Lower leg skin (tissue), 4 donors: ENCODE data around the gene DDRGK1. TPM values are rescaled to one million over a fixed set of nuclear protein-coding genes. Genes with fewer than 3 reads are reported as not detected.

ENCODE experiments used
- DNase-seq, 2 donors: peaks; one replicate each; pipeline ENCODE4 v3.0.0-alpha.2; 2019; ENCODE audit warnings: low spot score in 2 of 2
- H3K4me3 ChIP-seq: fragments of 200-600 bp; sonication (generic); 2 replicates; pipeline ENCODE4 v1.5.1; 2017; ENCODE audit warnings: mild to moderate bottlenecking, low read depth; ENCODE audit not compliant: poor library complexity, severe bottlenecking
- CTCF ChIP-seq, 3 donors: fragments of 450-650 bp; IDR thresholded peaks; one replicate each; pipeline ENCODE4 v1.5.1; 2016; ENCODE audit warnings: antibody characterized with exemption in 3 of 3, mild to moderate bottlenecking in 3 of 3, moderate library complexity in 2 of 3
- POLR2A ChIP-seq, 2 donors: fragments of 450-650 bp; IDR thresholded peaks; one replicate each; pipeline ENCODE4 v1.6.1; 2016 to 2017; ENCODE audit warnings: antibody characterized with exemption in 2 of 2, mild to moderate bottlenecking in 1 of 2, moderate library complexity in 1 of 2
- WGBS, 2 donors: methylation state at CpG; one replicate each; pipeline ENCODE4 v1.1.5; 2018; 5-methylcytosine and 5-hydroxymethylcytosine counted together
- intact Hi-C: fragments of 100-400 bp; cut with DNase I; formaldehyde crosslinking; loops from one replicate; pipeline ENCODE4 v1.15.0; 2023; ENCODE audit warnings: low total_unique reads
- total RNA-seq, 4 donors: library from RNA; depleted of rRNA; stranded (reverse); fragments of >200 nt; gene quantifications; one replicate each; pipeline ENCODE4 v1.1.0, GENCODE V29; 2016

DDRGK1 gene
- total RNA-seq, 4 donors from 2014 or later, result 53.6 to 109 (median 89.0) TPM

DNA sequence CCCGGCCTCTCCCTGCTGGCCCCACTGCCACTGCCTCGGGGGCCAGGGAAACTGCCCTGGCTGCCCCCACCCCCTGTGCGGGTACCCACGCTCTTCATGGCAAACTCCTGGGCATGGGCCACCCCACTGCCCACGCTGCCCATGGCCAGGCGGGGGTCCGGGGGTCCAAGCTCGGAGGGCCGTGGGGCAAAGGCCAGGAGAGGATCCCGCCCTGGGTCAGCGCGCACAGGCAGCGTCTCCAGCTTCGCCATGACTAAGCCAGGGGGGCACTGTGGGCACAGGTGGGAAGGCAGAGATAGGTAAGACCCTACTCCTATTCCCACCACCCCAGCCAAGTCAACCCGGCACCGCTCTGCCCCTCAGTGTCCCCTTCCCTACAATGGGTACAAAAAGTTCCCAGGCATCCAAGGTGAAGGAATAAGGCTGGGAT is 37.6 kb downstream of the DDRGK1 start:
- TF ChIP-seq POLR2A (IDR thresholded peaks at IDR 0.05), result no peak
- TF ChIP-seq CTCF (IDR thresholded peaks at IDR 0.05), result no peak
- intact Hi-C loops, result no loop called here
- WGBS, 2 donors, result 97% methylated on average over 13 to 15 of the region's 16 CpGs
- H3K4me3 ChIP-seq, result no peak overlapping the region
- DNase-seq, result peak in 1 of 2 donors; percentile 65

- intact Hi-C loops, result no loop called here
- no peak for TF ChIP-seq POLR2A (IDR thresholded peaks at IDR 0.05)
- no peak for TF ChIP-seq CTCF (IDR thresholded peaks at IDR 0.05)
- WGBS, 2 donors, result 86 to 88% methylated on average over 11 of the region's 13 CpGs
- H3K4me3 ChIP-seq, result no peak overlapping the region
- peak in 1 of 2 donors; percentile 79 for DNase-seq
These were observed 38.1 kb downstream of the DDRGK1 start for GRCh38 chr20:3166338-3166912.

DNA sequence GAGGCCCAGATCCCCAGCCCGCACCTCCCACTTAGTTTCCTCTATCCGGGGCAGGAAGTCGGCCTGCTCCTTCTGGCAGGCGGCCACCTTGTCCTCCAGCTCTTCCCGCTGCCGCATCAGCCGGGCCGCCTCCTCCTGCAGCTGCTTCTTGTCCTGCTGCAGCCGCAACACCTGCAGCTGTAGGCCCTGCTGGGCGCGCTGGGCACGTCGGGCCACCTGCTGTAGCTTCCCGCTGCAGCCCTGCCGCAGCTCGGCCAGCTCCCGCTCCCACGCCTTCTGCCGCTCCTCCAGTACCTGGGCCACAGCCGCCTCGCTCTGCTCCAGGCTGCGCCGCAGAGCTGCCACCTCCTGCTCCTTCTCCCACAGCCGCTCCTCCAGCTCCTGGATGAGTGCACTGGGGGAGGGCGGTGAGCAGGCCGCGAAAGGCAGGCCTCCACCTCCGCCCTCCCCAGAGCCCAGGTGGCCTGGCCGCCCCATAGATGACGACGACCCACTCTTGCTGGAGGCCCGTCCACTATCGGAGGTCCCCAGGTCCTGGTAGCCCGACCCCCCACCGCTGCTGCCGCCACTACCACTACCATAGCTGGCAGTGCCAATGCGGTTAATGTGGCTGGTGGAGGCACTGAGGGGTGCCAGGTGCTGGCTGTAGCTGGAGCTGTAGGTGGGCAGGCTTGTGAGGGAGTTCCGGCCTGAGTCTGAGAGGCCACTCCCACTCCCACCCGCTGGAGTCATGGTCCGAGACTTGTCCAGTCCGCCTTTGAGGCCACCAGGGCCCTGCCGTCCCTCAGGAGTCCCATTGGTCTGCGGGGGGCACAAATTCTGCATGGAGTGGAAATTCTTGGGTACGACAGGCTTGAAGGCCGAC is 38.8 kb downstream of the DDRGK1 start:
- intact Hi-C loops, result no loop called here
- TF ChIP-seq CTCF (IDR thresholded peaks at IDR 0.05) (no peak), POLR2A (IDR thresholded peaks at IDR 0.05) (no peak)
- no peak overlapping the region for H3K4me3 ChIP-seq
- WGBS, 2 donors, result 67 to 70% methylated on average over 29 to 39 of the region's 45 CpGs
- DNase-seq, result peak in 1 of 2 donors; percentile 87

- WGBS, 2 donors, result 80 to 90% methylated on average over 41 of the region's 41 CpGs
- no peak for TF ChIP-seq POLR2A (IDR thresholded peaks at IDR 0.05)
- TF ChIP-seq CTCF (IDR thresholded peaks at IDR 0.05), result no peak
- no peak overlapping the region for H3K4me3 ChIP-seq
- intact Hi-C loops, result no loop called here
- peak in 1 of 2 donors; percentile 82 for DNase-seq
These were observed 39.6 kb downstream of the DDRGK1 start for GRCh38 chr20:3164763-3165410.

DNA sequence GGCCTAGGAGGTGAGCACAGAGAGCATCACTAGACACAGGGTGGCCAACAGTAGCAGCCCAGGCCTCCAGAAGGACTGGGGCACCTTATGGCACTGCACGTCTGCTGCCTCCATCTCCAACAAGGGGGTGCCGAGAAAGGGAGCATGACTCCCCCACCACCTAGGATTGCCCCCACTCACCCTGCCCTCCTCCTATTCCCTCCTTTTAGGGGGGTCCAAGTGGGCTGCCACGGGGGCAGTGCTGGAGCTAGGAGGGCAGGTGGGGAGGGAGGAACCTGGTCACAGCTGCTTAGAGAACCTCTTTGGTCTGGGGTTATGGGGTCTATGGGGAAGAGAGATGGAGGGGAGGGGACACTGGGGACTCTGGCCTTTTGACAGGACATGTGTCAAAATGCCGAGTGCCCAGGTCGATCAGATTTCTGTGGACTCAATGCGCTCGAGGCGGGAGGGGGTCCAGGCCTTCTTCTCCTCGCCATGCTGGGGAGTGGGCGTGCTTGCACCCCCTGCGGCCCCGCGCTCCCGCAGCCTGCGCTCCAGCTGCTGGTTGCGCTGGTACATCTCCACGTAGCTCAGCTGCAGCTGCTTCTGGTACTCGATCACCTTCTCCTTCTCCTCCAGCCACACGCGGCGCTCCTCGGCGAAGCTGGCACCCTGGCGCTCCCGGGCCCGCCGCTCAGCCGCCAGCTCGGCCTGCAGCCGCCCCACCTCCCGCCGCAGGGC is 40.3 kb downstream of the DDRGK1 start:
- H3K4me3 ChIP-seq, result no peak overlapping the region
- DNase-seq, result peak in 1 of 2 donors; percentile 77
- 89 to 93% methylated on average over 29 to 32 of the region's 32 CpGs for WGBS, 2 donors
- intact Hi-C loops, result no loop called here
- TF ChIP-seq POLR2A (IDR thresholded peaks at IDR 0.05), result no peak
- no peak for TF ChIP-seq CTCF (IDR thresholded peaks at IDR 0.05)
